Measurements from ENCODE around the gene SRCIN1. TPM values are rescaled to one million over a fixed set of nuclear protein-coding genes. Genes with fewer than 3 reads are reported as not detected.

The SRCIN1 gene
- total and polyA plus RNA-seq, 4 donors, result 0.05 to 5.3 (median 2.7) TPM

DNA sequence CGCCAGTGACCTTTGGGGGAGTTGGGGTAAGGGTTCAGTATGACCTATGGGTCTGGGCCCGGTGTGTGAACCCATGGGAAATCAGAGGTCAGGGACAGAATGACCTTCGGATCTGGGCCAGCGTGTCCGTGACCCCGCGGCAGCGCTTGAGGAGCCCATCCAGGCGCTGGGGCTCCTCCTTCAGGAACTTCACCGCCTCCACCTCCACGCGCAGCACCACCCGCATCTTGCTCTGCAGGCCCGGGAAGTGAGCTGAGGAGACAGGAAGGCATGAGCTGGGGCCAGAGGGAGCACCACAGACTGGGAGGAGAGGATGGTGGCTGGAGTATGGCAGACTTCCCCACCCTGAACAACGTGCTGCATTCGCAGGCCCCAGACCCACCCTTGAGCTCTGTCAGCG, 53.4 kb downstream of the SRCIN1 start:
- Histone ChIP-seq H3K4me3 (ENCODE audit: low read depth in 1 of 3, low read length in 3 of 3) (no peak overlapping the region), H3K9me3 (ENCODE audit: control insufficient read depth in 4 of 4, low read length in 3 of 4) (no peaks in the 10 kb centered on the region), H3K27ac (ENCODE audit: low read depth in 1 of 2, low read length in 2 of 2) (no peak overlapping the region), H3K4me1 (ENCODE audit: control insufficient read depth in 4 of 4, insufficient read depth in 4 of 4, low read length in 3 of 4) (peaks cover 2 to 5% (median 2%) of the 10 kb centered on the region in 4 donors), H3K36me3 (ENCODE audit: control insufficient read depth in 4 of 4, insufficient read depth in 3 of 4, low read depth in 1 of 4, low read length in 3 of 4) (peaks cover 0 to 4% (median 0%) of the 10 kb centered on the region in 4 donors), H3K9ac (ENCODE audit: low read depth in 1 of 2, low read length in 2 of 2) (no peak overlapping the region), H3K27me3 (ENCODE audit: control insufficient read depth in 4 of 4, insufficient read depth in 4 of 4, low read length in 3 of 4) (no peaks in the 10 kb centered on the region)
- TF ChIP-seq FOXA1 (IDR thresholded peaks at IDR 0.05), result no peak
- TF ChIP-seq, protein P1, sequence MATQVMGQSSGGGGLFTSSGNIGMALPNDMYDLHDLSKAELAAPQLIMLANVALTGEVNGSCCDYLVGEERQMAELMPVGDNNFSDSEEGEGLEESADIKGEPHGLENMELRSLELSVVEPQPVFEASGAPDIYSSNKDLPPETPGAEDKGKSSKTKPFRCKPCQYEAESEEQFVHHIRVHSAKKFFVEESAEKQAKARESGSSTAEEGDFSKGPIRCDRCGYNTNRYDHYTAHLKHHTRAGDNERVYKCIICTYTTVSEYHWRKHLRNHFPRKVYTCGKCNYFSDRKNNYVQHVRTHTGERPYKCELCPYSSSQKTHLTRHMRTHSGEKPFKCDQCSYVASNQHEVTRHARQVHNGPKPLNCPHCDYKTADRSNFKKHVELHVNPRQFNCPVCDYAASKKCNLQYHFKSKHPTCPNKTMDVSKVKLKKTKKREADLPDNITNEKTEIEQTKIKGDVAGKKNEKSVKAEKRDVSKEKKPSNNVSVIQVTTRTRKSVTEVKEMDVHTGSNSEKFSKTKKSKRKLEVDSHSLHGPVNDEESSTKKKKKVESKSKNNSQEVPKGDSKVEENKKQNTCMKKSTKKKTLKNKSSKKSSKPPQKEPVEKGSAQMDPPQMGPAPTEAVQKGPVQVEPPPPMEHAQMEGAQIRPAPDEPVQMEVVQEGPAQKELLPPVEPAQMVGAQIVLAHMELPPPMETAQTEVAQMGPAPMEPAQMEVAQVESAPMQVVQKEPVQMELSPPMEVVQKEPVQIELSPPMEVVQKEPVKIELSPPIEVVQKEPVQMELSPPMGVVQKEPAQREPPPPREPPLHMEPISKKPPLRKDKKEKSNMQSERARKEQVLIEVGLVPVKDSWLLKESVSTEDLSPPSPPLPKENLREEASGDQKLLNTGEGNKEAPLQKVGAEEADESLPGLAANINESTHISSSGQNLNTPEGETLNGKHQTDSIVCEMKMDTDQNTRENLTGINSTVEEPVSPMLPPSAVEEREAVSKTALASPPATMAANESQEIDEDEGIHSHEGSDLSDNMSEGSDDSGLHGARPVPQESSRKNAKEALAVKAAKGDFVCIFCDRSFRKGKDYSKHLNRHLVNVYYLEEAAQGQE (IDR thresholded peaks at IDR 0.05), result no peak
- TF ChIP-seq RAD21 (IDR thresholded peaks at IDR 0.05), result no peak
- TF ChIP-seq SP1 (IDR thresholded peaks at IDR 0.05), result no peak
- TF ChIP-seq JUND (IDR thresholded peaks at IDR 0.05), result no peak
- TF ChIP-seq, protein P2, sequence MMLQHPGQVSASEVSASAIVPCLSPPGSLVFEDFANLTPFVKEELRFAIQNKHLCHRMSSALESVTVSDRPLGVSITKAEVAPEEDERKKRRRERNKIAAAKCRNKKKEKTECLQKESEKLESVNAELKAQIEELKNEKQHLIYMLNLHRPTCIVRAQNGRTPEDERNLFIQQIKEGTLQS (IDR thresholded peaks at IDR 0.05), result no peak
- no peak for TF ChIP-seq FOXA2 (IDR thresholded peaks at IDR 0.05)
- TF ChIP-seq RXRA (IDR thresholded peaks at IDR 0.05), result no peak
- TF ChIP-seq, protein P3, sequence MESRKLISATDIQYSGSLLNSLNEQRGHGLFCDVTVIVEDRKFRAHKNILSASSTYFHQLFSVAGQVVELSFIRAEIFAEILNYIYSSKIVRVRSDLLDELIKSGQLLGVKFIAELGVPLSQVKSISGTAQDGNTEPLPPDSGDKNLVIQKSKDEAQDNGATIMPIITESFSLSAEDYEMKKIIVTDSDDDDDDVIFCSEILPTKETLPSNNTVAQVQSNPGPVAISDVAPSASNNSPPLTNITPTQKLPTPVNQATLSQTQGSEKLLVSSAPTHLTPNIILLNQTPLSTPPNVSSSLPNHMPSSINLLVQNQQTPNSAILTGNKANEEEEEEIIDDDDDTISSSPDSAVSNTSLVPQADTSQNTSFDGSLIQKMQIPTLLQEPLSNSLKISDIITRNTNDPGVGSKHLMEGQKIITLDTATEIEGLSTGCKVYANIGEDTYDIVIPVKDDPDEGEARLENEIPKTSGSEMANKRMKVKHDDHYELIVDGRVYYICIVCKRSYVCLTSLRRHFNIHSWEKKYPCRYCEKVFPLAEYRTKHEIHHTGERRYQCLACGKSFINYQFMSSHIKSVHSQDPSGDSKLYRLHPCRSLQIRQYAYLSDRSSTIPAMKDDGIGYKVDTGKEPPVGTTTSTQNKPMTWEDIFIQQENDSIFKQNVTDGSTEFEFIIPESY (IDR thresholded peaks at IDR 0.05), result no peak
- TF ChIP-seq GABPA (IDR thresholded peaks at IDR 0.05 in 1 of 2, conservative IDR thresholded peaks at IDR 0.05 in 1 of 2), result no peak
- no peak for TF ChIP-seq TAF1 (conservative IDR thresholded peaks at IDR 0.05)
- WGBS, result 93% methylated on average over 17 of the region's 17 CpGs
- no peak for DNase-seq (ENCODE audit: low spot score)

DNA sequence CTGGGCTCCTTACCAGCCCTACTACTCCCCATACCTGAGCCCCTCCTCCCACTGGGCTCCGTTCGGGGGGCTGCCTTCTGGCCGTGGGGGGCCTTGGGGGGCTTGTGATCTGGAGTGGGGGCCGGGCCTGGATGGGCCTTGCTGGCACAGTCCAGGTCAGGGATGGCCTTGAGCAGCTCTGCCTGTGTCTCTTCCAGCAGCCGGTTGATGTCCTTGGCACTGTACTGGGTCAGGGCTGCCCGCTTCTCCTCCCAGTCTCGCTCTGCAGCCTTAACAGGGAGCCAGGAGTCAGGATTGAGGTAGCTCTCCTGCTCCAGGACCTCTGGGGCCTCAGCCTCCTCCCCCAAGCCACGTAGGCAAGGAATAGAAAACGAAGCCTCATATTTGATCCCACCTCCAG, 54.6 kb downstream of the SRCIN1 start:
- Histone ChIP-seq H3K9ac (ENCODE audit: low read depth in 1 of 2, low read length in 2 of 2) (no peak overlapping the region), H3K36me3 (ENCODE audit: control insufficient read depth in 4 of 4, insufficient read depth in 3 of 4, low read depth in 1 of 4, low read length in 3 of 4) (peaks cover 0 to 4% (median 0%) of the 10 kb centered on the region in 4 donors), H3K4me3 (ENCODE audit: low read depth in 1 of 3, low read length in 3 of 3) (no peak overlapping the region), H3K27me3 (ENCODE audit: control insufficient read depth in 4 of 4, insufficient read depth in 4 of 4, low read length in 3 of 4) (no peaks in the 10 kb centered on the region), H3K27ac (ENCODE audit: low read depth in 1 of 2, low read length in 2 of 2) (no peak overlapping the region), H3K9me3 (ENCODE audit: control insufficient read depth in 4 of 4, low read length in 3 of 4) (no peaks in the 10 kb centered on the region), H3K4me1 (ENCODE audit: control insufficient read depth in 4 of 4, insufficient read depth in 4 of 4, low read length in 3 of 4) (no peaks in the 10 kb centered on the region)
- WGBS, result 92% methylated on average over 9 of the region's 9 CpGs
- no peak for DNase-seq (ENCODE audit: low spot score)
- TF ChIP-seq, protein P4, sequence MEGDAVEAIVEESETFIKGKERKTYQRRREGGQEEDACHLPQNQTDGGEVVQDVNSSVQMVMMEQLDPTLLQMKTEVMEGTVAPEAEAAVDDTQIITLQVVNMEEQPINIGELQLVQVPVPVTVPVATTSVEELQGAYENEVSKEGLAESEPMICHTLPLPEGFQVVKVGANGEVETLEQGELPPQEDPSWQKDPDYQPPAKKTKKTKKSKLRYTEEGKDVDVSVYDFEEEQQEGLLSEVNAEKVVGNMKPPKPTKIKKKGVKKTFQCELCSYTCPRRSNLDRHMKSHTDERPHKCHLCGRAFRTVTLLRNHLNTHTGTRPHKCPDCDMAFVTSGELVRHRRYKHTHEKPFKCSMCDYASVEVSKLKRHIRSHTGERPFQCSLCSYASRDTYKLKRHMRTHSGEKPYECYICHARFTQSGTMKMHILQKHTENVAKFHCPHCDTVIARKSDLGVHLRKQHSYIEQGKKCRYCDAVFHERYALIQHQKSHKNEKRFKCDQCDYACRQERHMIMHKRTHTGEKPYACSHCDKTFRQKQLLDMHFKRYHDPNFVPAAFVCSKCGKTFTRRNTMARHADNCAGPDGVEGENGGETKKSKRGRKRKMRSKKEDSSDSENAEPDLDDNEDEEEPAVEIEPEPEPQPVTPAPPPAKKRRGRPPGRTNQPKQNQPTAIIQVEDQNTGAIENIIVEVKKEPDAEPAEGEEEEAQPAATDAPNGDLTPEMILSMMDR (IDR thresholded peaks at IDR 0.05; ENCODE audit: low read depth, low read length, missing input control), result no peak
- TF ChIP-seq JUND (IDR thresholded peaks at IDR 0.05), result no peak
- no peak for TF ChIP-seq HNF4G (IDR thresholded peaks at IDR 0.05)
- no peak for TF ChIP-seq GABPA (IDR thresholded peaks at IDR 0.05 in 1 of 2, conservative IDR thresholded peaks at IDR 0.05 in 1 of 2)
- TF ChIP-seq SP1 (IDR thresholded peaks at IDR 0.05), result no peak
- TF ChIP-seq MAX (IDR thresholded peaks at IDR 0.05), result no peak
- TF ChIP-seq, protein P1 (IDR thresholded peaks at IDR 0.05), result no peak
- no peak for TF ChIP-seq TAF1 (conservative IDR thresholded peaks at IDR 0.05)
